Mesenchymal stem cell (in vitro differentiated cells and primary cell): ENCODE measurements around the gene TBC1D2.
A peak's percentile ranks its signal among the peaks of the same experiment; 100 is the strongest.

Source experiments
- DNase-seq: peaks from one replicate; pipeline ENCODE4 v3.0.0-alpha.2; 2013
- H2AFZ ChIP-seq: one replicate; pipeline ENCODE4 v1.6.1; 2013; ENCODE audit warnings: low read depth, mild to moderate bottlenecking, control low read depth, inconsistent platforms, low read length, moderate library complexity
- H2AK5ac ChIP-seq: 2 replicates; pipeline ENCODE4 v1.6.1; 2013; ENCODE audit warnings: low read length, moderate library complexity, mild to moderate bottlenecking, inconsistent platforms; ENCODE audit not compliant: severe bottlenecking
- H2BK120ac ChIP-seq: one replicate; pipeline ENCODE4 v1.6.1; 2013; ENCODE audit warnings: low read depth, mild to moderate bottlenecking, inconsistent platforms, low read length, moderate library complexity
- H2BK12ac ChIP-seq, 2 experiments: one replicate each; pipeline ENCODE4 v1.6.1; 2013; ENCODE audit warnings: inconsistent platforms in 2 of 2, low read length in 2 of 2, mild to moderate bottlenecking in 2 of 2, moderate library complexity in 2 of 2, control low read depth in 1 of 2
- H2BK15ac ChIP-seq: one replicate; pipeline ENCODE4 v1.6.1; 2013; ENCODE audit warnings: mild to moderate bottlenecking, low read depth, inconsistent platforms; ENCODE audit not compliant: poor library complexity, severe bottlenecking
- H2BK5ac ChIP-seq: 2 replicates; pipeline ENCODE4 v1.6.1; 2013; ENCODE audit warnings: low read depth, mild to moderate bottlenecking, low read length, control low read depth, inconsistent platforms; ENCODE audit not compliant: poor library complexity, severe bottlenecking
- H3K14ac ChIP-seq, 2 experiments: one replicate each; pipeline ENCODE4 v1.6.1; 2013; ENCODE audit warnings: inconsistent platforms in 2 of 2, low read length in 2 of 2, control low read depth in 1 of 2, mild to moderate bottlenecking in 1 of 2, moderate library complexity in 1 of 2
- H3K18ac ChIP-seq, 2 experiments: one replicate each; pipeline ENCODE4 v1.6.1; 2013; ENCODE audit warnings: inconsistent platforms in 2 of 2, low read length in 2 of 2, control low read depth in 1 of 2, low read depth in 1 of 2, mild to moderate bottlenecking in 1 of 2
- H3K23ac ChIP-seq, 2 experiments: one replicate each; pipeline ENCODE4 v1.6.1; 2013; ENCODE audit warnings: inconsistent platforms in 2 of 2, low read length in 2 of 2, mild to moderate bottlenecking in 2 of 2, moderate library complexity in 2 of 2, control low read depth in 1 of 2
- H3K27ac ChIP-seq: 2 replicates; pipeline ENCODE4 v1.5.1; 2013; ENCODE audit warnings: mild to moderate bottlenecking, moderate library complexity, low read length, control low read depth, inconsistent platforms; ENCODE audit not compliant: poor library complexity, severe bottlenecking
- H3K27me3 ChIP-seq, 2 experiments: 2 replicates each; pipeline versions ENCODE4 v1.6.1 to v1.7.0; 2013; ENCODE audit warnings: low read length in 2 of 2, mild to moderate bottlenecking in 2 of 2, moderate library complexity in 2 of 2, control low read depth in 1 of 2, inconsistent platforms in 1 of 2; ENCODE audit not compliant: control insufficient read depth in 1 of 2, insufficient read depth in 1 of 2
- H3K36me3 ChIP-seq, 2 experiments: 2 replicates each; pipeline versions ENCODE4 v1.6.1 to v1.7.0; 2013; ENCODE audit warnings: low read length in 2 of 2, control low read depth in 1 of 2, inconsistent platforms in 1 of 2, low read depth in 1 of 2, mild to moderate bottlenecking in 1 of 2; ENCODE audit not compliant: insufficient read depth in 2 of 2, control insufficient read depth in 1 of 2
- H3K4ac ChIP-seq, 2 experiments: one replicate each; pipeline ENCODE4 v1.6.1; 2013; ENCODE audit warnings: inconsistent platforms in 2 of 2, low read length in 2 of 2, mild to moderate bottlenecking in 2 of 2, moderate library complexity in 2 of 2, control low read depth in 1 of 2, low read depth in 1 of 2
- H3K4me1 ChIP-seq: 2 replicates; pipeline ENCODE4 v1.6.1; 2013; ENCODE audit warnings: low read depth, low read length, control low read depth; ENCODE audit not compliant: control insufficient read depth, insufficient read depth
- H3K4me2 ChIP-seq: 2 replicates; pipeline ENCODE4 v1.6.1; 2013; ENCODE audit warnings: low read length, mild to moderate bottlenecking, inconsistent platforms; ENCODE audit not compliant: poor library complexity, severe bottlenecking
- H3K4me3 ChIP-seq, 2 experiments: 2 replicates each; pipeline versions ENCODE4 v1.5.1 to v1.7.0; 2013; ENCODE audit warnings: low read length in 2 of 2, mild to moderate bottlenecking in 2 of 2, control low read depth in 1 of 2, low read depth in 1 of 2; ENCODE audit not compliant: insufficient read depth in 1 of 2
- H3K79me1 ChIP-seq: replicated peaks from 2 replicates; pipeline ENCODE4 v1.6.1; 2013; ENCODE audit warnings: mild to moderate bottlenecking, control low read depth, low read length, inconsistent platforms; ENCODE audit not compliant: poor library complexity, severe bottlenecking
- H3K9ac ChIP-seq: 2 replicates; pipeline ENCODE4 v1.7.0; 2013; ENCODE audit warnings: mild to moderate bottlenecking, low read length, moderate library complexity
- H3K9me3 ChIP-seq: 2 replicates; pipeline ENCODE4 v1.7.0; 2013; ENCODE audit warnings: mild to moderate bottlenecking, low read length; ENCODE audit not compliant: control insufficient read depth
- H4K8ac ChIP-seq: one replicate; pipeline ENCODE4 v1.6.1; 2013; ENCODE audit warnings: inconsistent platforms, mild to moderate bottlenecking, low read length, moderate library complexity
- H4K91ac ChIP-seq: one replicate; pipeline ENCODE4 v1.6.1; 2013; ENCODE audit warnings: mild to moderate bottlenecking, low read length, inconsistent platforms
- WGBS: methylation state at CpG from one replicate; pipeline ENCODE4 v1.1.7; 2013; ENCODE audit warnings: mixed read lengths; 5-methylcytosine and 5-hydroxymethylcytosine counted together

The TBC1D2 gene

DNA sequence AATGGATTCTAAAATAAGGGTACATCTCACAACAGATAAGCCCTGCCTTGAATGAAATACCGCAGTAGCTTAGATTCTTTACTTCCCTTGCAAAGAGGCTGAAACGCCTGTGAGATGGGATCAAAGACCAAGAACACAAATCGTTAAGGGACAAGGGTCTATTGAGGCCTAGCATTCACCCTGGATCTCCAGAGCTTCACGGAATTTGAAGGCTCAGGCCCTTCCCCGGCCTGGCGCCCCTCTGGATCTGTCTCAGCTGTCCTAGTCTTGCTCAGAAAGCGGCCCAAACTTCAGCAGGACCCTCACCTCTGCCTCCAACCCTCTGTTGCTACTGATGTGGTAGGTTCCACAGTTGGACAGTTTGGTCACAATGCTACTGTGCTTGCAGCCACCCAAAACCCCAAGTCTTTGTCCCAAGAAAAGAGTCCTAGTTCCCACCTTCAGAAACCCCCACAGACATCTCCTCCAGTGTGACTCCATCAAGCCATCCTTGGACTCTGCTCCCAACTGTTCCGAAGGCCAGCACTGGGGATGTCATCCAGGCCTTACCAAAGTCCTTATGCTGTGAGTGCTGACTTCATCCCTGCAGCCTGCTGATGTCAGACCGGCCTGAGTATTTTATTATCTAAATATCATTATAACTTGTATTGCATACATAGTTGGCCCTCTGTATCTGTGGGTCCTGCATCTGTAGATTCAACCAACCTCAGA lies 72.4 kb downstream of the TBC1D2 start:
- Histone ChIP-seq H3K27ac (no peak overlapping the region), H3K9me3 (no peaks in the 10 kb centered on the region), H2AFZ (no peak overlapping the region), H3K14ac (no peak overlapping the region), H3K9ac (no peak overlapping the region), H3K23ac (peak overlapping the region in 1 of 2 experiments; percentile 81), H3K36me3 (no peaks in the 10 kb centered on the region), H2BK120ac (no peak overlapping the region), H2BK12ac (no peak overlapping the region), H4K91ac (no peak overlapping the region), H3K4me2 (no peak overlapping the region), H3K4ac (peak overlapping the region in 1 of 2 experiments; percentile 30), H2AK5ac (no peak overlapping the region), H3K27me3 (no peaks in the 10 kb centered on the region), H3K79me1 (no peaks in the 10 kb centered on the region), H3K18ac (no peak overlapping the region), H3K4me3 (no peak overlapping the region), H2BK5ac (no peak overlapping the region), H4K8ac (no peak overlapping the region), H3K4me1 (peaks cover 2% of the 10 kb centered on the region), H2BK15ac (no peak overlapping the region)
- no peak for DNase-seq
- WGBS: 89% methylated on average over 8 of the region's 9 CpGs

- H3K9ac ChIP-seq: no peak overlapping the region
- no peak overlapping the region for H2BK120ac ChIP-seq
- H2BK12ac ChIP-seq: no peak overlapping the region
- H3K4me1 ChIP-seq: peaks cover 2% of the 10 kb centered on the region
- no peak overlapping the region for H3K4ac ChIP-seq
- H3K79me1 ChIP-seq: no peaks in the 10 kb centered on the region
- no peak overlapping the region for H2BK15ac ChIP-seq
- no peak overlapping the region for H4K91ac ChIP-seq
- 88% methylated on average over 7 of the region's 9 CpGs for WGBS
- peak overlapping the region in 1 of 2 experiments; percentile 83 for H3K14ac ChIP-seq
- no peak overlapping the region for H3K4me2 ChIP-seq
- peak overlapping the region in 1 of 2 experiments; percentile 42 for H3K18ac ChIP-seq
- no peak overlapping the region for H2BK5ac ChIP-seq
- H3K23ac ChIP-seq: no peak overlapping the region
- no peaks in the 10 kb centered on the region for H3K27me3 ChIP-seq
- no peaks in the 10 kb centered on the region for H3K9me3 ChIP-seq
- H4K8ac ChIP-seq: peak overlapping the region; percentile 50
- no peak overlapping the region for H2AK5ac ChIP-seq
- peak; percentile 11 for DNase-seq
- no peaks in the 10 kb centered on the region for H3K36me3 ChIP-seq
- H3K4me3 ChIP-seq: no peak overlapping the region
- no peak overlapping the region for H2AFZ ChIP-seq
- H3K27ac ChIP-seq: no peak overlapping the region
These were observed 73.2 kb downstream of the TBC1D2 start for GRCh38 chr9:98182069-98182820.

DNA sequence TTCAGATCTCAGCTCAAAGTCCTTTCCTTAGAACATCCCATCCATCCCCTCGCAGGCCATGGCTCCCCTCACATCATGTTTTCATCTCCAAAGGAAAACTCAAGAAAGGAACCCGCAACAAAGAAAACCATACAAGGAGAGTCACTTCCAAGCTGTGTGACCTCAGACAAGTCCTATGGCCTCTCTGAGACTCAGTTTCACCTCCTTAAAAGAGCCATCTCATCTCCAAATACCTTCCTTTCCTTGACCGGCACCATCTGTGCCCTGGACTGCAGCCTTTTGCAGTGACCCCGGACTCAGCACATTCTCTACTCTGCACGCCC lies 73.7 kb downstream of the TBC1D2 start:
- Histone ChIP-seq H3K23ac (no peak overlapping the region), H2BK15ac (no peak overlapping the region)
- 86% methylated on average over 5 of the region's 5 CpGs for WGBS

DNA sequence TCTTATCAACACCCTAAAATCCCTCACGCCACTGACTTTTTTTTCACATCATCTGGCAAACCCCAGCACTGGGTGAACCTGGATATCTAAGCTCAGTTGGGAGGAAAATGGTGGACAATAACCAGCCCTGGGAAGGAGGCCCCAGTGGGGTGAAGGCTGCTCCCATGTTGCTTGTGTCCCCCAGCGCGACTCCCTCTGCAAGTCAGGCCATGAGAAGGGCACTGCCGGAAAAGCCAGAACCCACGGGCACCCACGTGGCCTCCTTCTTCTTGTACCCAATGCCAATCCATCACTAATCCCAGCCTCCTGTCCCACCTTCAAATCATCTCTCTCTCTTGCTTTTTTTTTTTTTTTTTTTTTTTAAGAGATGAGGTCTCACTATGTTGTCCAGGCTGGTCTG lies 74.5 kb downstream of the TBC1D2 start:
- Histone ChIP-seq H2BK12ac (no peak overlapping the region), H3K18ac (no peak overlapping the region), H2AK5ac (no peak overlapping the region), H3K4me2 (no peak overlapping the region), H3K36me3 (no peaks in the 10 kb centered on the region), H4K91ac (no peak overlapping the region), H3K9ac (no peak overlapping the region), H2BK120ac (no peak overlapping the region), H2AFZ (no peak overlapping the region), H3K4me1 (peaks cover 2% of the 10 kb centered on the region), H3K14ac (no peak overlapping the region), H3K27ac (no peak overlapping the region), H3K23ac (peak overlapping the region in 1 of 2 experiments; percentile 56), H3K27me3 (peaks cover 0 to 12% of the 10 kb centered on the region in 2 experiments), H3K79me1 (no peaks in the 10 kb centered on the region), H2BK15ac (no peak overlapping the region), H4K8ac (no peak overlapping the region), H2BK5ac (no peak overlapping the region), H3K4ac (no peak overlapping the region), H3K4me3 (no peak overlapping the region), H3K9me3 (no peaks in the 10 kb centered on the region)
- DNase-seq: no peak
- 100% methylated on average over 2 of the region's 6 CpGs for WGBS

More for the DNA sequence above, 73.7 kb downstream of the TBC1D2 start:
- no peak overlapping the region for H3K4me3 ChIP-seq
- H3K36me3 ChIP-seq: no peaks in the 10 kb centered on the region
- H2AK5ac ChIP-seq: no peak overlapping the region
- peak overlapping the region in 1 of 2 experiments; percentile 4 for H3K4ac ChIP-seq
- H3K4me1 ChIP-seq: peaks cover 2% of the 10 kb centered on the region
- peaks cover 0 to 5% of the 10 kb centered on the region in 2 experiments for H3K27me3 ChIP-seq
- H2BK120ac ChIP-seq: no peak overlapping the region
- no peak overlapping the region for H3K4me2 ChIP-seq
- no peak overlapping the region for H3K9ac ChIP-seq
- H4K91ac ChIP-seq: no peak overlapping the region
- peak overlapping the region; percentile 50 for H4K8ac ChIP-seq
- peak overlapping the region in 1 of 2 experiments; percentile 83 for H3K14ac ChIP-seq
- no peaks in the 10 kb centered on the region for H3K9me3 ChIP-seq
- no peaks in the 10 kb centered on the region for H3K79me1 ChIP-seq
- H2BK5ac ChIP-seq: no peak overlapping the region
- H2AFZ ChIP-seq: no peak overlapping the region
- no peak for DNase-seq
- H2BK12ac ChIP-seq: no peak overlapping the region
- H3K18ac ChIP-seq: peak overlapping the region in 1 of 2 experiments; percentile 42
- H3K27ac ChIP-seq: no peak overlapping the region
